Cardiac muscle cell (in vitro differentiated cells and primary cell): ENCODE results near the gene DEPDC4. TPM values are rescaled to one million over a fixed set of nuclear protein-coding genes. Genes with fewer than 3 reads are reported as not detected.
"Not testable (repeated sequence)": the region's sequence is repeated elsewhere in the genome, so short reads cannot be mapped to it uniquely, and the experiment has no call there.

Experiments
- DNase-seq, 2 donors: peaks; one replicate each; pipeline versions ENCODE4 v3.0.0 to v3.0.0-alpha.2; 2010 to 2017; ENCODE audit warnings: low read depth in 1 of 2, low spot score in 1 of 2
- H3K27ac ChIP-seq: fragments of 200-600 bp; sonication (generic); 2 replicates; pipeline ENCODE4 v1.5.1; 2016
- H3K27me3 ChIP-seq: fragments of 200-600 bp; sonication (generic); 2 replicates; pipeline ENCODE4 v1.6.0; 2016; ENCODE audit warnings: control low read depth
- H3K36me3 ChIP-seq: fragments of 200-600 bp; sonication (generic); 2 replicates; pipeline ENCODE4 v1.5.1; 2016; ENCODE audit warnings: control low read depth
- H3K4me1 ChIP-seq: fragments of 200-600 bp; sonication (generic); 2 replicates; pipeline ENCODE4 v1.8.1; 2017; ENCODE audit warnings: low read depth, mild to moderate bottlenecking, mixed run types
- H3K4me3 ChIP-seq: fragments of 200-600 bp; sonication (generic); 2 replicates; pipeline ENCODE4 v1.5.1; 2016; ENCODE audit warnings: mild to moderate bottlenecking
- H3K9me3 ChIP-seq: fragments of 200-600 bp; sonication (generic); 2 replicates; pipeline ENCODE4 v1.5.1; 2017; ENCODE audit warnings: low read depth, mild to moderate bottlenecking, control low read depth
- CTCF ChIP-seq: IDR thresholded peaks from 2 replicates; pipeline ENCODE4 v1.5.1; 2012; ENCODE audit warnings: low read depth, mild to moderate bottlenecking, low read length
- polyA plus RNA-seq: library from polyadenylated mRNA; unstranded; fragments of >200 nt; fragmentation: Nextera tagmentation; extraction: Ambion mirVana; gene quantifications from 2 replicates; pipeline ENCODE4 v1.2.1, GENCODE V29; 2016
- total RNA-seq: library from RNA; depleted of rRNA; stranded (reverse); fragments of >200 nt; gene quantifications from 2 replicates; pipeline ENCODE4 v1.2.3, GENCODE V29; 2016

DEPDC4 gene
- total RNA-seq (1.5 and 1.6 TPM in 2 replicates), polyA plus RNA-seq (4.4 and 5.4 TPM in 2 replicates)

GRCh38 chr12:100266835-100267602 is at the start of gene DEPDC4, which contains the start of gene SCYL2:
Gene DEPDC4, minus strand, starts transcription at chr12:100267079. Its CDS starts 3 bp downstream, at chr12:100267076.
Gene SCYL2, plus strand, starts transcription at chr12:100267177. Its CDS starts 15,794 bp downstream, at chr12:100282971.
- H3K27ac ChIP-seq: peak within 1 kb of the TSS; percentile 97
- H3K9me3 ChIP-seq: no peaks in the 10 kb centered on the region
- H3K27me3 ChIP-seq: no peaks in the 10 kb centered on the region
- no peak for TF ChIP-seq CTCF
- H3K36me3 ChIP-seq: no peaks in the 10 kb centered on the region
- peak within 1 kb of the TSS; percentile 88 for H3K4me3 ChIP-seq
- DNase-seq: peak; percentile 97 to 99
- peaks cover 21% of the 10 kb centered on the region for H3K4me1 ChIP-seq

GRCh38 chr12:100311317-100311716 is 44.4 kb upstream of the DEPDC4 start:
- peaks cover 39% of the 10 kb centered on the region for H3K36me3 ChIP-seq
- no peak for DNase-seq
- no peak overlapping the region for H3K4me3 ChIP-seq
- H3K27me3 ChIP-seq: no peaks in the 10 kb centered on the region
- H3K4me1 ChIP-seq: no peaks in the 10 kb centered on the region
- H3K27ac ChIP-seq: no peak overlapping the region
- no peaks in the 10 kb centered on the region for H3K9me3 ChIP-seq
- TF ChIP-seq CTCF: no peak

- H3K4me3 ChIP-seq, H3K27me3 ChIP-seq, H3K27ac ChIP-seq, DNase-seq, H3K4me1 ChIP-seq, H3K9me3 ChIP-seq: not testable (repeated sequence)
- peaks cover 19% of the 10 kb centered on the region for H3K36me3 ChIP-seq
Measured at GRCh38 chr12:100308138-100308537, 41.3 kb upstream of the DEPDC4 start.

- H3K27ac ChIP-seq: not testable (repeated sequence)
- peaks cover 19% of the 10 kb centered on the region for H3K36me3 ChIP-seq
Measured at GRCh38 chr12:100304334-100304733, 37.5 kb upstream of the DEPDC4 start.

GRCh38 chr12:100303831-100304230 is 37.0 kb upstream of the DEPDC4 start:
- no peak for DNase-seq
- no peak for TF ChIP-seq CTCF
- Histone ChIP-seq H3K9me3 (no peaks in the 10 kb centered on the region), H3K27me3 (no peaks in the 10 kb centered on the region), H3K27ac (no peak overlapping the region), H3K4me3 (no peak overlapping the region), H3K36me3 (peaks cover 24% of the 10 kb centered on the region), H3K4me1 (no peaks in the 10 kb centered on the region)

More at GRCh38 chr12:100304334-100304733, 37.5 kb upstream of the DEPDC4 start:
- DNase-seq, H3K4me3 ChIP-seq, H3K4me1 ChIP-seq, H3K9me3 ChIP-seq, H3K27me3 ChIP-seq: not testable (repeated sequence)

- Histone ChIP-seq H3K27me3 (no peaks in the 10 kb centered on the region), H3K4me1 (no peaks in the 10 kb centered on the region), H3K36me3 (peaks cover 39% of the 10 kb centered on the region), H3K4me3 (no peak overlapping the region), H3K9me3 (no peaks in the 10 kb centered on the region), H3K27ac (no peak overlapping the region)
- no peak for DNase-seq
- no peak for TF ChIP-seq CTCF
Measured at GRCh38 chr12:100302081-100302480, 35.2 kb upstream of the DEPDC4 start.
